IPS DF 6.9 (cell line): ENCODE data around the gene FBXO45.
"Not testable (repeated sequence)": the region's sequence is repeated elsewhere in the genome, so short reads cannot be mapped to it uniquely, and the experiment has no call there.

Experiments used
- DNase-seq: peaks from one replicate; pipeline ENCODE4 v3.0.0-alpha.2; 2013; ENCODE audit warnings: low read depth, low spot score
- H3K27ac ChIP-seq: one replicate; pipeline ENCODE4 v1.5.1; 2013; ENCODE audit warnings: low read length, control low read depth
- H3K27me3 ChIP-seq: 2 replicates; pipeline ENCODE4 v1.6.1; 2013; ENCODE audit warnings: mild to moderate bottlenecking, low read length; ENCODE audit not compliant: control insufficient read depth, insufficient read depth
- H3K36me3 ChIP-seq: 2 replicates; pipeline ENCODE4 v1.6.1; 2013; ENCODE audit warnings: low read length; ENCODE audit not compliant: control insufficient read depth, insufficient read depth
- H3K4me1 ChIP-seq: 2 replicates; pipeline ENCODE4 v1.6.1; 2013; ENCODE audit warnings: low read length; ENCODE audit not compliant: control insufficient read depth, insufficient read depth
- H3K4me3 ChIP-seq: 2 replicates; pipeline ENCODE4 v1.5.1; 2013; ENCODE audit warnings: mild to moderate bottlenecking, low read length
- H3K9me3 ChIP-seq: 2 replicates; pipeline ENCODE4 v1.6.1; 2013; ENCODE audit warnings: low read length, inconsistent platforms; ENCODE audit not compliant: control insufficient read depth, insufficient read depth
- WGBS: extraction: QIAGEN DNeasy Blood & Tissue Kit; methylation state at CpG from one replicate; pipeline ENCODE4 v1.1.7; 2013; ENCODE audit warnings: mixed read lengths, missing lambda C conversion rate; ENCODE audit not compliant: insufficient read length, insufficient coverage; 5-methylcytosine and 5-hydroxymethylcytosine counted together

FBXO45 gene

DNA sequence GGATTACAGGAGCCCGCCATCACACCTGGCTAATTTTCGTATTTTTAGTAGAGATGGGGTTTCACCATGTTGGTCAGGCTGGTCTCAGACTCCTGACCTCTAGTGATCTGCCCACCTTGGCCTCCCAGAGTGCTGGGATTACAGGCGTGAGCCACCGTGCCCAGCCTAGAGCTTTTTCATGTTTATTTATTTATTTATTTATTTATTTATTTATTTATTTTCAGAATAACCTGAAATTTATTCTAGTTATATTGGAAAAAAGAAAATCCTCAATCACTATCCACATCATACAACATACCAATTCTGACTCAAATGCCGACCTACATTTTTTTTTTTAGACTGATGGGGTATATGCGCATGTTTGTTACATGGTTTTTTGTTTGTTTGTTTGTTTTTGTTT is 46.8 kb downstream of the FBXO45 start:
- not testable (repeated sequence) for H3K4me1 ChIP-seq, DNase-seq, H3K9me3 ChIP-seq, H3K4me3 ChIP-seq, H3K27ac ChIP-seq, H3K36me3 ChIP-seq, H3K27me3 ChIP-seq
- WGBS, result no CpG with 5 or more reads among the region's 6 CpGs

DNA sequence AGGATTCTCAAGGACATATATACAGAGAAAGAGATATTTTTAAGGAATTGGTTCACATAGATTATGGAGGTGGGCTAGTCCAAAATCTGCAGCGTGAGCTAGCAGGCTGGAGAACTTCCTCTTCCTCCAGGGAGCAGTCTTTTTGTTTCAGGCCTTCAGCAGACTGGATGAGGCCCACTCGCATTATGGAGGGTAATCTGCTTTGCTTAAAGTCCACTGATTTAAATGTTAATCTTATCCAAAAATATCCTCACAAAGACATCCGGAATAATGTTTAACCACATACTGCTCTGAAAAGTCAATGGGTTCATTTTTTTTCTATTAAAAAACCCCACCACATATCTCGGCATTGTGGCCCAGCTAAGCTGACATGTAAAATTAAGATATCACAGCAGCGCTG is 48.8 kb downstream of the FBXO45 start:
- H3K9me3 ChIP-seq, result no peaks in the 10 kb centered on the region
- no peak overlapping the region for H3K4me3 ChIP-seq
- no peak overlapping the region for H3K27ac ChIP-seq
- H3K4me1 ChIP-seq, result no peaks in the 10 kb centered on the region
- H3K27me3 ChIP-seq, result no peaks in the 10 kb centered on the region
- DNase-seq, result no peak
- WGBS, result no CpG with 5 or more reads among the region's 5 CpGs
- H3K36me3 ChIP-seq, result no peaks in the 10 kb centered on the region

DNA sequence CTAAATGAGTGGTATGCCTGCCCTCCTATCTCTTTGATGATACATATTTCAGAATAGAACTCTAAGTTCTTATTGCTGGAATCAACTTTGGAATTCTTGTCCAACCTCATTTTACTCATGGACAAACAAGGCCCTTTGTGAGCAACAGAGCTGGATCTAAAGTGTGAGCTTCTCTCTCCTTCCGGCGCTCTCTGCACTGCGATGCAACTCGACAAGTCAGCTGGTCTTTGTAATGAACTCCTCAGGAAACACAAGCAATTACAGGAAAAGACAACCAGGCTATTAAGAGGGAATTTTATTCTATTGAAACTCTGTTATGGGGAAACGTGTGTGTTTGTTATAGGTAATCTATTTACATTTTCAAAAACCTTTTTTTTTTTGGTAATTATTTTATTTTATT is 50.8 kb downstream of the FBXO45 start:
- no CpG with 5 or more reads among the region's 5 CpGs for WGBS

DNA sequence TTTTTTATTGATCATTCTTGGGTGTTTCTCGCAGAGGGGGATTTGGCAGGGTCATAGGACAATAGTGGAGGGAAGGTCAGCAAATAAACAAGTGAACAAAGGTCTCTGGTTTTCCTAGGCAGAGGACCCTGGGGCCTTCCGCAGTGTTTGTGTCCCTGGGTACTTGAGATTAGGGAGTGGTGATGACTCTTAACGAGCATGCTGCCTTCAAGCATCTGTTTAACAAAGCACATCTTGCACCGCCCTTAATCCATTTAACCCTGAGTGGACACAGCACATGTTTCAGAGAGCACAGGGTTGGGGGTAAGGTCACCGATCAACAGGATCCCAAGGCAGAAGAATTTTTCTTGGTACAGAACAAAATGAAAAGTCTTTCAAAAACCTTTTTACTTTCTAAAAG is 51.2 kb downstream of the FBXO45 start:
- H3K4me3 ChIP-seq, H3K4me1 ChIP-seq, H3K27ac ChIP-seq, DNase-seq, H3K36me3 ChIP-seq, H3K9me3 ChIP-seq, H3K27me3 ChIP-seq: not testable (repeated sequence)
- no CpG with 5 or more reads among the region's 5 CpGs for whole genome bisulfite sequencing

More for the DNA sequence above, 50.8 kb downstream of the FBXO45 start:
- no peak for DNase-seq
- H3K36me3 ChIP-seq, result no peaks in the 10 kb centered on the region
- H3K4me3 ChIP-seq, result no peak overlapping the region
- H3K4me1 ChIP-seq, result 0 out of 2 replicates have a peak, but pooled peaks cover 1% of the 10 kb centered on the region
- H3K27ac ChIP-seq, result no peak overlapping the region
- no peaks in the 10 kb centered on the region for H3K27me3 ChIP-seq
- H3K9me3 ChIP-seq, result no peaks in the 10 kb centered on the region

DNA sequence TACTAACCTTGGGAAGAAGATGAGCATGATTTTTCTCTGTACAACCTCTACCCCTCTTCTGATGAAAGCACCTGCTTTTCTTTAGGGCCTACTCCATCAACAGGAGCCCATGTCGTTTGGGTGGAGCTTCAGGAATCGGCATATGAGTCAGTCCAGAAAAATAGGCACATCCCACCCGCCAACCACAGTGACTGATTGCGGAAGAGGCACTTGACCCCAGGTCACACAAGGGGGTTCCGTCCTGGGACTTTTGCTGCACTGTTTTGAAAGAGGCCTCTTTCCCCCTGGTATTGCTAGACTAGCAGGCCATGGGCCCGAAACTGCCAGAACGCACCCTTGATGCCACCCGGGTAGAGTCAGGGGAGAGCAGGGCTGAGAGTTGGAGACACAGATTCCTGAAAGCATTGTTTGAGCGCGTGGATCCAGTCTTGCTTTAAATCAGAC is 51.7 kb downstream of the FBXO45 start:
- Histone ChIP-seq H3K9me3 (no peaks in the 10 kb centered on the region), H3K4me3 (no peak overlapping the region), H3K27me3 (no peaks in the 10 kb centered on the region), H3K27ac (no peak overlapping the region), H3K36me3 (no peaks in the 10 kb centered on the region), H3K4me1 (peaks cover 1% of the 10 kb centered on the region; the same call in 1 of the 2 replicates)
- no CpG with 5 or more reads among the region's 10 CpGs for WGBS
- DNase-seq, result no peak

DNA sequence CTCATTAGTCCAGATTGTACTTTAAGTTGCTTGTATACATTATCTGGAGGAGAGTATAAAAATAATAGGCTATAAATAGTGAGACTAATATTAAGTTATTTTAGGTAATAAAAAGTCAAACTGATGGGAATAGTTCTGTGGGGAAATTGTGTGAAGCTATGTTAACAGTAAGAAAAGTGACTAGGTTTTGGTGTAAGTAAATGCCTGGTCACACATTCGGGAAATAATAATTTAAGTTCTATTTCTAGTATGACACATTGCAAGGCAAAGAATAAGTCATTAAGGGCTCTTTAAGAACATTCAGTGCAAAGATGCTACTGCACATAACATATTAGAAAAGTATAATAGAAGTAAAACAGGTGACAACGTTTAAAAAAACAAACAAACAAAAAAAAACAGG is 52.2 kb downstream of the FBXO45 start:
- H3K27ac ChIP-seq, result no peak overlapping the region
- no peak for DNase-seq
- no peaks in the 10 kb centered on the region for H3K27me3 ChIP-seq
- H3K9me3 ChIP-seq, result no peaks in the 10 kb centered on the region
- H3K36me3 ChIP-seq, result no peaks in the 10 kb centered on the region
- no CpG with 5 or more reads among the region's 2 CpGs for WGBS
- peaks cover 1% of the 10 kb centered on the region; the same call in 1 of the 2 replicates for H3K4me1 ChIP-seq
- no peak overlapping the region for H3K4me3 ChIP-seq

DNA sequence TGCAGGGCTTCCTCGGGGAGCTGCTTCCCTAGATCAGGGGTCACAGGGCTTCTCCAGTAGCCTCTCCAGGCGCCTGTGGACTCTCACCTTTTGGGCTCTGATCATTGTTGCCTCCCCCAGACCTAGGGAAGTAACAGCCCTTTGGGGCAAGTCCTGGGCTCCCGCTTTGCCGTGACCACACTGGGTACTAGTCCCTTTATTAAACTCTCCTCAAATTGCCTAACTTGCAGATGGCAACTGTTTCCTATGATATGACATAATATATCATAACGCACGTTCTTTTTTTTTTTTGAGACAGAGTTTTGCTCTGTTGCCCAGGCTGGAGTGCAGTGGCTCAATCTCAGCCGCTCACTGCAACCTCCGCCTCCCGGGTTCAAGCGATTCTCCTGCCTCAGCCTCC is 53.2 kb downstream of the FBXO45 start:
- no peak for DNase-seq
- WGBS, result no CpG with 5 or more reads among the region's 10 CpGs
- Histone ChIP-seq H3K4me3 (no peak overlapping the region), H3K27me3 (no peaks in the 10 kb centered on the region), H3K27ac (no peak overlapping the region), H3K36me3 (no peaks in the 10 kb centered on the region), H3K9me3 (no peaks in the 10 kb centered on the region), H3K4me1 (peaks cover 1% of the 10 kb centered on the region; the same call in 1 of the 2 replicates)

DNA sequence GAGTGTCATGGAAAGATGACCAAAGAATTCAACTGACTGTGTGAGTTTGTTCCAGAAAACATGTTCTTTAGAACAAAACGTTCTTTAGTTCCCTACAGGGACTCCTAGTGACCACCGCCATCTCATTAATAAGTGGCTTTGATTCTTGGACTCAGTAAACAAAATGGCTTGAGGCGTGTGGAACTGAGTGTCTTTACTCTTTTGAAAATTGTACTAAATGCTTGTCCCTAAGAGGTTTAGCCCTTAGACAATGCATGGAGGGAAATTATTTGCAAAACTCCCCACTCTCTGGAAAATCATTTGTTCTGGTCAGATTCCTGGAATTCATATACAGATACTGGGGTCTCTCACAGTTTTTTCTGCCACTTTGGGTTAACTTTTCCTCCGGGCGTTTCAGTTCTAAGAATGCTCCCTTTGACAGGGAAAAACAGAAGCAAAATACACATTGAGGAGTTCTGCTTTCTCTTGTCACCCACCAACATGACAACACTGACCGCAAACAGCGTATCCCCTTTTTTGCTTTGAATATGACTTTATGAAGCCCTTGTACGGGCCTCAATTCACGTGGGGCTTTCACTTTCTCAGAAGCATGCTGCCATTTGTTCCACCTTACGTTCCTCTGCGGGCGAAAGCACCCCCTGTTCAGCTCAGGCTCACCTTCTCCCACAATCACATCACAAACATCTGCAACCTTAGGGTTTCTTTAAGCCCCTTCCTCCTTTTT is 55.8 kb downstream of the FBXO45 start:
- Histone ChIP-seq H3K27me3 (no peaks in the 10 kb centered on the region), H3K4me1 (peaks cover 3% of the 10 kb centered on the region), H3K27ac (no peak overlapping the region), H3K36me3 (no peaks in the 10 kb centered on the region), H3K9me3 (no peaks in the 10 kb centered on the region), H3K4me3 (no peak overlapping the region)
- WGBS, result no CpG with 5 or more reads among the region's 12 CpGs
- DNase-seq, result no peak

DNA sequence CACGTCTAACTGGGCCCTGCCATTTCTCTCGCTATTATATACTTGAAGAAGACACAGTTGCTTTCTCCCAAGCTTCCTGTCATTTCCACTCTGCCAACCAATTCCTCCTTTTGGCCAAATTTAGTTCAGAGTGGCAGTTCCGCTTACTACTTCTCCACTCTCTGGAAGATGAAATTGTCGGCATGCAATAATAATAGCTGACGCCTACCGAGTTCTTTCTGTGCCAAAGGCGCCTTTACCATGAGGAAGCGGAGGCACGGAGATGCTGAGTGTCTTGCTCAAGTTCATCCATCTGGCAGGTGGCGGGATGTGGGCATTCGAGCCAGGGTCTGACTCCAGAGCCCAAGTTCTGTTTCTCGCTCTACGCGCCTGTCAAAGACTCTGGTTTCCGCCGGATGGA is 56.4 kb downstream of the FBXO45 start:
- H3K36me3 ChIP-seq, result no peaks in the 10 kb centered on the region
- H3K27ac ChIP-seq, result no peak overlapping the region
- H3K4me3 ChIP-seq, result no peak overlapping the region
- no peak for DNase-seq
- peaks cover 3% of the 10 kb centered on the region for H3K4me1 ChIP-seq
- H3K9me3 ChIP-seq, result no peaks in the 10 kb centered on the region
- no CpG with 5 or more reads among the region's 16 CpGs for WGBS
- H3K27me3 ChIP-seq, result no peaks in the 10 kb centered on the region

DNA sequence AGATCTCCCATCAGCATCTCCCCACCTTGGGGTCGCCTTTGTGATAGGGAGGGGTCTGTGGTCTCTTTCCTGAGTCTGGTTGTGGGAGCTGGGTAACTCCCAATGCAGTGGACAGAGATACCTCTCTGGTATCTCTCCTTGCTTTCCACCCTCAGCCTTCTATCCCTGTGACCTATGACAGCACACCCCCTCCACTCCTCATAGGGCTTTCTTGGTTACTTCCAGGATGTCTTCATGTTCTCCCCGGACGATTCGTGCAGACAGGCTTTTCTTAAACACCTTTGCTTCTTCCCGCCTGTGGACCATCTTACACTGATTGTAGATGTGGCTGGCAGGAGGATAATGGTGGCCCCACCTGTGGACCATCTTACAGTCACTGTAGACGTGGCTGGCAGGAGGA is 56.9 kb downstream of the FBXO45 start:
- DNase-seq, result no peak
- no peak overlapping the region for H3K4me3 ChIP-seq
- WGBS, result no CpG with 5 or more reads among the region's 6 CpGs

DNA sequence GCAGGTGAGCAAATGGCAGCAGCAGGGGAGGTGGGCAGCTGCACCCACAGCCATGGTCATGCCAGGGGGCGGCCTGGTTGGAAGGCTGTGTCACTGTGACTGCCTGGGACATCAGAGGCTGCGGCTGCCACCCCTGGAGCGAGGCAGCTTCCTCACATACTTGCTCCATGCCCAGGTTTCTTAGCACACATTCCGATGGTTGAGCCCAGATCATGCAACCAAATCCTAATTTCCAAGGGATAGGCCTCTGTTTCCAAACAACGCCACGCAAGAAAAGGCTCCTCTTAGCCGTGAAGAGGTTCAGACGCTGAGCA is 59.4 kb downstream of the FBXO45 start:
- H3K4me1 ChIP-seq, result peaks cover 3% of the 10 kb centered on the region
- H3K27me3 ChIP-seq, result no peaks in the 10 kb centered on the region
- H3K27ac ChIP-seq, result no peak overlapping the region
- no peak overlapping the region for H3K4me3 ChIP-seq
- no peak for DNase-seq
- no peaks in the 10 kb centered on the region for H3K9me3 ChIP-seq
- no CpG with 5 or more reads among the region's 8 CpGs for WGBS
- no peaks in the 10 kb centered on the region for H3K36me3 ChIP-seq

More for the DNA sequence above, 56.9 kb downstream of the FBXO45 start:
- Histone ChIP-seq H3K4me1 (peaks cover 3% of the 10 kb centered on the region), H3K27ac (no peak overlapping the region), H3K9me3 (no peaks in the 10 kb centered on the region), H3K36me3 (no peaks in the 10 kb centered on the region), H3K27me3 (no peaks in the 10 kb centered on the region)
